ENCODE results near the gene ERG. TPM values are rescaled to one million over a fixed set of nuclear protein-coding genes. Genes with fewer than 3 reads are reported as not detected.

Gene ERG
- total and polyA plus RNA-seq, 8 donors = 1.7 to 4.6 (median 2.6) TPM

GRCh38 chr21:38376693-38377092, 121.6 kb downstream of the ERG start:
- FAIRE-seq = no peak
- no peak for ATAC-seq
- H3K4me3 ChIP-seq = no peak overlapping the region
- H3K27ac ChIP-seq = no peak overlapping the region
- H3K4me1 ChIP-seq = no peaks in the 10 kb centered on the region
- 70 to 81% methylated on average over 12 of the region's 12 CpGs for WGBS, 2 donors
- intact Hi-C loops (cut with DNase I) = loop anchor here in 1 of 3 donors (10.0 kb wide), 1 partner anchor 768 kb away; no protein-coding TSS in a partner anchor
- TF ChIP-seq, protein P1, sequence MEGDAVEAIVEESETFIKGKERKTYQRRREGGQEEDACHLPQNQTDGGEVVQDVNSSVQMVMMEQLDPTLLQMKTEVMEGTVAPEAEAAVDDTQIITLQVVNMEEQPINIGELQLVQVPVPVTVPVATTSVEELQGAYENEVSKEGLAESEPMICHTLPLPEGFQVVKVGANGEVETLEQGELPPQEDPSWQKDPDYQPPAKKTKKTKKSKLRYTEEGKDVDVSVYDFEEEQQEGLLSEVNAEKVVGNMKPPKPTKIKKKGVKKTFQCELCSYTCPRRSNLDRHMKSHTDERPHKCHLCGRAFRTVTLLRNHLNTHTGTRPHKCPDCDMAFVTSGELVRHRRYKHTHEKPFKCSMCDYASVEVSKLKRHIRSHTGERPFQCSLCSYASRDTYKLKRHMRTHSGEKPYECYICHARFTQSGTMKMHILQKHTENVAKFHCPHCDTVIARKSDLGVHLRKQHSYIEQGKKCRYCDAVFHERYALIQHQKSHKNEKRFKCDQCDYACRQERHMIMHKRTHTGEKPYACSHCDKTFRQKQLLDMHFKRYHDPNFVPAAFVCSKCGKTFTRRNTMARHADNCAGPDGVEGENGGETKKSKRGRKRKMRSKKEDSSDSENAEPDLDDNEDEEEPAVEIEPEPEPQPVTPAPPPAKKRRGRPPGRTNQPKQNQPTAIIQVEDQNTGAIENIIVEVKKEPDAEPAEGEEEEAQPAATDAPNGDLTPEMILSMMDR (IDR thresholded peaks at IDR 0.05) = no peak
- no peaks in the 10 kb centered on the region for H3K36me3 ChIP-seq
- no peak for DNase-seq
- peaks cover 0 to 4% (median 0%) of the 10 kb centered on the region in 4 donors for H3K27me3 ChIP-seq
- H3K9me3 ChIP-seq = no peaks in the 10 kb centered on the region

DNA sequence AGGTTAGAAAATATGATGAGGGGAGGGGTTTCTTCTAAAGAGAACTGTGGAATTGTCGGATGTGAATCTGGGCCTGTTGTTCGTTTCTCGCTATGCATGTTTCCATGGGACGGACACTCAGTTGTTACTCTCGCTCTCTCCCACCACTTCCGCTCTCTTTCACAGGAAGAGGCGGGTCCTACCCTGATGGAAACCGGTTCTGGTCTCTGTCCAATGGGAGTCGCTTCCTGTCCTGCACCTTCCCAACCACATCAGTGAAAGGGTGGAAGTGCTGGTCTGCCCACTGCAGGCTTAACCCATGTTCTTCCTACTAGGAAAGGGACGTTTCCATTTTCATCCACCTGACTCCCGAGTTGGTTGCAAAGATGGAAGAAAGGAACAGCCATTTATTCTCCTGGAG, 122.0 kb downstream of the ERG start:
- DNase-seq (no peak), FAIRE-seq (no peak)
- no peak overlapping the region for H3K27ac ChIP-seq

DNA sequence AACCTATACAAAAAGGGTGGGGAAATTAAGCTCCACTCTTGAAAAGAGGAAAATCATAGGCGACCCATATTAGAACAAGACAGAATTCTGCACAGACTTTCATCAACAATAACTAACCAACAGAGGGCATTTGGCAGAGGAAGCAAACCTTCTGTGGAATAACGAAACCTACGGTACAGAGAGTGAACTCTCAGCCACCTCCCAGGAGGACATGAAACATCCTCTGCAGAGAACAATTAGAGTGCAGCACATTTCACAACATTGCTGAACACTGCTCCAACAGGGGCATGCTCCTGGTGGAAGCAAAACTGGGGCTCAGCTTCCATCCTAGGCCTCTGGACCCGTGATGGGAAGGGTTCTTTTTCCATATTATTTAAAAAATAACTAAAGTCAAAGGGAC, 130.6 kb downstream of the ERG start:
- 67 to 73% methylated on average over 4 of the region's 4 CpGs for WGBS, 2 donors
- H3K27ac ChIP-seq = no peak overlapping the region
- intact Hi-C loops (cut with DNase I) = no loop called here
- H3K36me3 ChIP-seq = no peaks in the 10 kb centered on the region
- H3K27me3 ChIP-seq = peaks cover 0 to 4% (median 0%) of the 10 kb centered on the region in 4 donors
- H3K4me1 ChIP-seq = no peaks in the 10 kb centered on the region
- H3K9me3 ChIP-seq = no peaks in the 10 kb centered on the region
- ATAC-seq (no peak), FAIRE-seq (no peak), DNase-seq (no peak)
- no peak overlapping the region for H3K4me3 ChIP-seq
- TF ChIP-seq, protein P1 (IDR thresholded peaks at IDR 0.05) = no peak

More for the DNA sequence above, 122.0 kb downstream of the ERG start:
- H3K4me1 ChIP-seq = no peaks in the 10 kb centered on the region
- no peak for ATAC-seq
- peaks cover 0 to 4% (median 0%) of the 10 kb centered on the region in 4 donors for H3K27me3 ChIP-seq
- no peaks in the 10 kb centered on the region for H3K36me3 ChIP-seq
- intact Hi-C loops (cut with DNase I) = loop anchor here in 1 of 3 donors (10.0 kb wide), 1 partner anchor 769 kb away; no protein-coding TSS in a partner anchor
- H3K4me3 ChIP-seq = no peak overlapping the region
- 73 to 81% methylated on average over 11 of the region's 11 CpGs for WGBS, 2 donors
- no peaks in the 10 kb centered on the region for H3K9me3 ChIP-seq
- TF ChIP-seq, protein P1 (IDR thresholded peaks at IDR 0.05) = no peak

DNA sequence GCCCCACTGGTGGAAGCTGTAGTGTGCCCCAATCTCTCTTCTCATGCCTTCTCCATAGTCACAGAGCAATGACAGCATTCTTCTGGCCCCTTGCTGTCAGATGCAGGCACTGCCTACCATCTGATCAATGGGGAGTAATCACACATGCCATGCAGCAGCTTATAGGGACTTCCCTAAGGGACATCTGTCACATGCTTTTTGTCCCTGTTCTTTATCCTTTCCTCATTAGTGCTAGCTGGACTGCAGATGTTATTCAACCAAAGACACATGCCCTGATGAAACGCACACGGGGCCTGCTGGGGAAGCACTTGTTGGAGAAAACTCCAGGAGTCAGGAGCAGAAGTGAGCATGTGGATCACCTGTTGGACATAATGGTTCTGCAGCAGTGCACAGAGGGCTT, 132.8 kb downstream of the ERG start:
- FAIRE-seq (no peak), ATAC-seq (no peak), DNase-seq (no peak)
- no peaks in the 10 kb centered on the region for H3K36me3 ChIP-seq
- peaks cover 0 to 4% (median 0%) of the 10 kb centered on the region in 4 donors for H3K27me3 ChIP-seq
- H3K27ac ChIP-seq = no peak overlapping the region
- H3K9me3 ChIP-seq = no peaks in the 10 kb centered on the region
- TF ChIP-seq, protein P1 (IDR thresholded peaks at IDR 0.05) = no peak
- WGBS, 2 donors = 64 to 67% methylated on average over 2 of the region's 2 CpGs
- H3K4me3 ChIP-seq = no peak overlapping the region
- H3K4me1 ChIP-seq = no peaks in the 10 kb centered on the region
- intact Hi-C loops (cut with DNase I) = no loop called here

GRCh38 chr21:38363693-38364092, 134.6 kb downstream of the ERG start:
- no peak for FAIRE-seq
- WGBS, 2 donors = 23 to 32% methylated on average over 1 of the region's 1 CpG

More at GRCh38 chr21:38363693-38364092, 134.6 kb downstream of the ERG start:
- no peak overlapping the region for H3K4me3 ChIP-seq
- peaks cover 0 to 4% (median 0%) of the 10 kb centered on the region in 4 donors for H3K27me3 ChIP-seq
- H3K4me1 ChIP-seq = no peaks in the 10 kb centered on the region
- H3K27ac ChIP-seq = no peak overlapping the region
- no peak for ATAC-seq
- H3K9me3 ChIP-seq = no peaks in the 10 kb centered on the region
- no peak for DNase-seq
- H3K36me3 ChIP-seq = no peaks in the 10 kb centered on the region
- TF ChIP-seq, protein P1 (IDR thresholded peaks at IDR 0.05) = no peak
- intact Hi-C loops (cut with DNase I) = no loop called here

Data from pancreas (tissue), 10 donors.